Transverse colon (tissue), 4 donors: ENCODE results near the gene MAS1. TPM values are rescaled to one million over a fixed set of nuclear protein-coding genes. Genes with fewer than 3 reads are reported as not detected.

Source experiments
- DNase-seq: peaks from one replicate; pipeline ENCODE4 v3.0.0-alpha.2; 2019
- H3K27ac ChIP-seq, 4 donors: fragments of 200-600 bp; sonication (generic); 2 replicates each; pipeline ENCODE4 v1.5.1; 2016 to 2018; ENCODE audit warnings: inconsistent platforms in 4 of 4
- H3K27me3 ChIP-seq: fragments of 200-600 bp; sonication (generic); 2 replicates; pipeline ENCODE4 v1.5.1; 2017; ENCODE audit warnings: inconsistent platforms
- H3K36me3 ChIP-seq, 4 donors: fragments of 200-600 bp; sonication (generic); 2 replicates each; pipeline ENCODE4 v1.5.1; 2017 to 2019; ENCODE audit warnings: inconsistent platforms in 4 of 4
- H3K4me1 ChIP-seq, 4 donors: fragments of 200-600 bp; sonication (generic); 2 replicates each; pipeline ENCODE4 v1.5.1; 2017 to 2020; ENCODE audit warnings: inconsistent platforms in 4 of 4
- H3K4me3 ChIP-seq, 4 donors: fragments of 200-600 bp; sonication (generic); 1 replicate in 1 of 4; 2 replicates in 3 of 4; pipeline versions ENCODE4 v1.5.1 to v1.6.1; 2017 to 2019; ENCODE audit warnings: inconsistent platforms in 4 of 4
- H3K9me3 ChIP-seq, 2 donors: fragments of 200-600 bp; sonication (generic); 2 replicates each; pipeline ENCODE4 v1.5.1; 2017 to 2019; ENCODE audit warnings: inconsistent platforms in 2 of 2
- EP300 ChIP-seq: sonication (generic); formaldehyde crosslinking; IDR thresholded peaks from one replicate; pipeline ENCODE4 v1.6.1; 2017; ENCODE audit warnings: antibody characterized with exemption, low read depth
- POLR2A ChIP-seq: fragments of 450-650 bp; IDR thresholded peaks from one replicate; pipeline ENCODE4 v1.6.1; 2016; ENCODE audit warnings: antibody characterized with exemption, mild to moderate bottlenecking, moderate library complexity
- POLR2AphosphoS5 ChIP-seq, 3 donors: sonication (generic); formaldehyde crosslinking; IDR thresholded peaks; one replicate each; pipeline ENCODE4 v1.6.1; 2016; ENCODE audit warnings: antibody characterized with exemption in 3 of 3
- WGBS, 2 donors: methylation state at CpG; one replicate each; pipeline ENCODE4 v1.1.5; 2018; ENCODE audit warnings: low coverage in 1 of 2; 5-methylcytosine and 5-hydroxymethylcytosine counted together
- in situ Hi-C, 4 donors: fragments of 200-750 bp; cut with MboI; loops; one replicate each; pipeline versions ENCODE4 v1.15.0 to v1.15.1; 2017; ENCODE audit warnings: low sequenced_read_pairs in 3 of 4, low pct_ligation_motif_present in 1 of 4, low pct_unique_long_range_greater_than_20kb in 1 of 4
- intact Hi-C: fragments of 100-400 bp; cut with DNase I; formaldehyde crosslinking; loops from one replicate; pipeline ENCODE4 v1.15.1; 2023; ENCODE audit warnings: low total_unique reads
- total RNA-seq, 4 donors: library from RNA; depleted of rRNA; stranded (reverse); fragments of >200 nt; gene quantifications; one replicate each; pipeline ENCODE4 v1.1.0, GENCODE V29; 2016
- TF ChIP-seq, protein P1 (sequence below), 5 experiments: fragments of 200-600 bp in 3 of 5; fragments of 450-650 bp in 2 of 5; sonication (generic) in 3 of 5; IDR thresholded peaks; 1 replicate in 2 of 5; 2 replicates in 3 of 5; pipeline ENCODE4 v1.5.1; 2016 to 2017; ENCODE audit warnings: antibody characterized with exemption in 5 of 5, inconsistent platforms in 3 of 5, mild to moderate bottlenecking in 2 of 5, moderate library complexity in 1 of 5

MAS1 gene
- total RNA-seq, 4 donors from 2014 or later, result not detected

DNA sequence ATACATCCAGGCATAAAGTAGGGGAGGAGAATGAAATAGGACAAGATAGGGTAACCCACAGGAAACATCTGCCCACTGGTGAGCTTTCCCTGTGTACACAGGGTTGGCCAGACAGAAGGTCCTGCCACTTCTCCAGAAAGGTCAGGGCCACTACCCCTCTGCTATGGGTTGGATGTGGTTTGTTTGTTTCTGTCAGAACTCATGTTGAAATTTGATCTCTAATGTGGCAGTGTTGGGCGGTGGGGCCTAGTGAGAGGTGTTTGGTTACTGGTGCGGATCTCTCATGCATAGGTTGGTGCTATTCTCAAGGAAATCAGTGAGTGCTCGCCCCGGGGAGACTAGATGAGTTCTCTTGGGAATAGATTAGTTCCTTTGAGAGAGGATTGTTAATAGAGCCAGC lies 15.6 kb upstream of the MAS1 start:
- no peaks in the 10 kb centered on the region for H3K4me1 ChIP-seq
- H3K36me3 ChIP-seq, result no peaks in the 10 kb centered on the region
- DNase-seq, result no peak
- no peak overlapping the region for H3K4me3 ChIP-seq
- no peak overlapping the region for H3K27ac ChIP-seq
- 76 to 93% methylated on average over 3 to 4 of the region's 4 CpGs for WGBS, 2 donors
- intact Hi-C loops, result no loop called here
- no peaks in the 10 kb centered on the region for H3K27me3 ChIP-seq
- in situ Hi-C loops, result no loop called here
- no peaks in the 10 kb centered on the region for H3K9me3 ChIP-seq
- TF ChIP-seq POLR2A, result no peak
- no peak for TF ChIP-seq EP300
- TF ChIP-seq POLR2AphosphoS5 (IDR thresholded peaks at IDR 0.05), result no peak
- TF ChIP-seq, protein P1, sequence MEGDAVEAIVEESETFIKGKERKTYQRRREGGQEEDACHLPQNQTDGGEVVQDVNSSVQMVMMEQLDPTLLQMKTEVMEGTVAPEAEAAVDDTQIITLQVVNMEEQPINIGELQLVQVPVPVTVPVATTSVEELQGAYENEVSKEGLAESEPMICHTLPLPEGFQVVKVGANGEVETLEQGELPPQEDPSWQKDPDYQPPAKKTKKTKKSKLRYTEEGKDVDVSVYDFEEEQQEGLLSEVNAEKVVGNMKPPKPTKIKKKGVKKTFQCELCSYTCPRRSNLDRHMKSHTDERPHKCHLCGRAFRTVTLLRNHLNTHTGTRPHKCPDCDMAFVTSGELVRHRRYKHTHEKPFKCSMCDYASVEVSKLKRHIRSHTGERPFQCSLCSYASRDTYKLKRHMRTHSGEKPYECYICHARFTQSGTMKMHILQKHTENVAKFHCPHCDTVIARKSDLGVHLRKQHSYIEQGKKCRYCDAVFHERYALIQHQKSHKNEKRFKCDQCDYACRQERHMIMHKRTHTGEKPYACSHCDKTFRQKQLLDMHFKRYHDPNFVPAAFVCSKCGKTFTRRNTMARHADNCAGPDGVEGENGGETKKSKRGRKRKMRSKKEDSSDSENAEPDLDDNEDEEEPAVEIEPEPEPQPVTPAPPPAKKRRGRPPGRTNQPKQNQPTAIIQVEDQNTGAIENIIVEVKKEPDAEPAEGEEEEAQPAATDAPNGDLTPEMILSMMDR (IDR thresholded peaks at IDR 0.05), result no peak

DNA sequence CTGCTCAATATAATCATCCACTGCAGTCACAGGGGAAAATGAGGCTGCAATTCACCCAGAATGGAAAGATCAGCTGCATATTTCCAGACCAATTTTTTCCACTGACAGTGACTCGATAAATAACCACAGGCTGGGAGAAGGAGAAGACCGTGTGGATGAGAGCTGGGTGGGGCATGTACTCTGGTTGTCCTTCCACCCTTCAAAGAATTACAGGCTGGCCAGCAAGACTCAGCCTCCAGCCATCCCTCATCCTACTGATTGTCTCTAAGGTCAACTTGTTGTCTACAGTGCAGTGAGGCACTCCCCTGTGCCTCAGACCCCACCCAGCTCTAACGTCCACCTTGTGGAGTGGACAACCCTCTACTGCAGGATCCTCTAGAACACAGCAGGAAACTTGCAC lies 14.5 kb upstream of the MAS1 start:
- 62% methylated on average over 3 of the region's 3 CpGs; no CpG with 5 or more reads in 1 of the 2 donors for WGBS, 2 donors
- no peaks in the 10 kb centered on the region for H3K4me1 ChIP-seq
- in situ Hi-C loops (no loop called here), intact Hi-C loops (no loop called here)
- no peaks in the 10 kb centered on the region for H3K27me3 ChIP-seq
- no peaks in the 10 kb centered on the region for H3K9me3 ChIP-seq
- no peak for TF ChIP-seq EP300
- TF ChIP-seq POLR2AphosphoS5 (IDR thresholded peaks at IDR 0.05), result no peak
- TF ChIP-seq POLR2A, result no peak
- TF ChIP-seq, protein P1 (IDR thresholded peaks at IDR 0.05), result no peak
- no peak overlapping the region for H3K4me3 ChIP-seq
- no peak for DNase-seq
- no peak overlapping the region for H3K27ac ChIP-seq
- H3K36me3 ChIP-seq, result no peaks in the 10 kb centered on the region

DNA sequence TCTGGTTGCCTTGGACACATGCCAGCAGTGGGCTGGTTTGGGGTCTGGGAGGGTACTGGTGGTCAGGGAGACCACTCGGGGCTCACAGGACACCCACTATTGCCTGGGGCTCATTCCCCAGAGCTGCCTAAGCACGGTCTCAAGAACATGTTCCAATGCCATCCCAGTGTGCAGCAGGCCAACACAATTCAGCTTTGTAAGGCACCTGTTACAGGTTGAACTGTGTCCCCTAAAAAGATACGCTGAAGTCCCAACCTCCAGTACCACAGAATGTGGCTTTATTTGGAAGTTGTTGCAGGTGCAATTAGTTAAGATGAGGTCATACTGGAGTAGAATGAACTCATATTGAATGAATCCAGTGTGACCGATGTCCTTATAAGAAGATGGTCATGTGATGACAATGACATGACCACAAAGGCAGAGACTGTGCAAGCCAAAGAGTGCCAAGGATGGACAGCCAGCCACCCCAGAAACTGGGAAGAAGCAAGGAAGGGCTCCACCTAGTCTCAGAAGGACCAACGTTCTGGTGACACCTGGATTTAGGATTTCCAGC lies 13.5 kb upstream of the MAS1 start:
- in situ Hi-C loops, result no loop called here

DNA sequence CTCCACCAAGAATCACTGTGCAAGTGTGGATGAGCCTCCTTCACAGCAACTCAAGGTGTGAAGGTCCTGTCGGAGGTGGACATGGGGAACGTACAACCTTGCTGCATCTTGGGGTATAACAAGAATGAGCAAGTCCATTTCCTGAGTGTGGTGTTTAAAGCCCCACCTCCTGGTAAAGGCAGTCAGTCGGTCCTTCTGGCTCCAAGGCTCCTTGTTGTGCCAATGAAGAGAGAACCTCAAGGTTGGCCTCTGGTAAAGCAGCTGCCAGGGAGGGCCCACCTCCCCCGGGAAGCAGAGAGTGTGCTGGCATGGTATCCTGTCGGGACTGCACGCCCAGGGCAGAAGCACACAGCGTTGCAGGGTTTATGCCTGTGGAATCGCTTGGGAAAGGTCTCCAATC lies 12.4 kb upstream of the MAS1 start:
- no peaks in the 10 kb centered on the region for H3K36me3 ChIP-seq
- WGBS, 2 donors, result 88 to 100% methylated on average over 2 to 8 of the region's 8 CpGs
- no peaks in the 10 kb centered on the region for H3K27me3 ChIP-seq
- DNase-seq, result no peak
- no peak overlapping the region for H3K27ac ChIP-seq
- intact Hi-C loops (no loop called here), in situ Hi-C loops (no loop called here)
- no peak overlapping the region for H3K4me3 ChIP-seq
- H3K4me1 ChIP-seq, result no peaks in the 10 kb centered on the region
- no peaks in the 10 kb centered on the region for H3K9me3 ChIP-seq
- no peak for TF ChIP-seq POLR2A
- TF ChIP-seq, protein P1 (IDR thresholded peaks at IDR 0.05), result no peak

More for the DNA sequence above, 13.5 kb upstream of the MAS1 start:
- H3K4me3 ChIP-seq, result no peak overlapping the region
- no peak overlapping the region for H3K27ac ChIP-seq
- H3K27me3 ChIP-seq, result no peaks in the 10 kb centered on the region
- no peaks in the 10 kb centered on the region for H3K4me1 ChIP-seq
- 80 to 82% methylated on average over 1 to 5 of the region's 5 CpGs for WGBS, 2 donors
- DNase-seq, result no peak
- TF ChIP-seq POLR2AphosphoS5 (IDR thresholded peaks at IDR 0.05) (no peak), EP300 (no peak), POLR2A (no peak)
- TF ChIP-seq, protein P1 (IDR thresholded peaks at IDR 0.05), result no peak
- H3K9me3 ChIP-seq, result no peaks in the 10 kb centered on the region
- intact Hi-C loops, result no loop called here
- no peaks in the 10 kb centered on the region for H3K36me3 ChIP-seq
